HG03469 (cell line): ENCODE measurements around the gene MTOR.
A peak's percentile ranks its signal among the peaks of the same experiment; 100 is the strongest.
"Not testable (repeated sequence)": the region's sequence is repeated elsewhere in the genome, so short reads cannot be mapped to it uniquely, and the experiment has no call there.

ENCODE experiments used
- ATAC-seq: cut with Tn5 transposase; IDR thresholded peaks from one replicate; pipeline ENCODE4 v1.9.1; 2021; ENCODE audit warnings: mild to moderate bottlenecking, moderate library complexity, moderate number of reproducible peaks; ENCODE audit not compliant: unreplicated experiment

The MTOR gene

GRCh38 chr1:11068600-11069473 lies 193.5 kb downstream of the MTOR start:
- ATAC-seq = no peak

GRCh38 chr1:11067716-11068599 lies 194.4 kb downstream of the MTOR start:
- ATAC-seq = no peak

- ATAC-seq = no peak
These were observed 196.6 kb downstream of the MTOR start for GRCh38 chr1:11065796-11066195.

GRCh38 chr1:11064942-11065341 lies 197.4 kb downstream of the MTOR start:
- ATAC-seq = no peak

GRCh38 chr1:11063937-11064537 lies 198.3 kb downstream of the MTOR start:
- ATAC-seq = not testable (repeated sequence)

- no peak for ATAC-seq
These were observed 199.4 kb downstream of the MTOR start for GRCh38 chr1:11062965-11063401.

DNA sequence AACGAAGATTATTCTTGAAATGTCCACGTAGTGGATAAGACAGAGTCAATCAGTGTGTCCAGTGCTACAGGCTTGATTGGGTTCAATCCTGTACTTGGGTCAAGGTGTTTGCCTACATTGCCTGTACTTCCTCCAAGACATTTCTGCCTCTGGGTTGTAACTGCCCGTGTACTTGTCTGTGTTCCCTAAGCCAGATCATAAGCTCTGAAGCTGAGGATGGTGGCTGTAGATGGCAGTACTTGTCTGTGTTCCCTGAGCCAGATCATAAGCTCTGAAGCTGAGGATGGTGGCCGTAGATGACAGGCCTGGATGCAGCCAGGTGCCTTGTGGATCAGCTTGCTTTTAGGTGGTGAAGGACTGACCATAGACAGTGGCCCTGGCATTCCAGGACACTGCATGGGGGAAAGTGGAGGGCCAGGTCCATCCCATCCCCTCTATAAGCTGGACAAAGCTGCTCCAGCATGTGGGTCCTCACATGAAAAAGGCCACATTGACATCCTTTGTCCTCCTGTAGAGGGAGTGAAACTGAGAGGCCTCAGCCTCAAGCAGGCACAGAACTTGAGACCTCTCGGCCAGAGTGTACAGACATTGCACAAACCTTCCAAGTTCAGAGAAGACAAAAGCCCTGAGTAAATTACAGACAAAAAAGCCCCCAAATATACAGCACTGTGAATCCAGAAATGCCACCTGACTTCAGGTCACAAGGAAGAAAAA lies 200.5 kb downstream of the MTOR start:
- ATAC-seq = no peak

GRCh38 chr1:11059968-11060830 lies 202.2 kb downstream of the MTOR start, which contains the start of gene SRM:
Gene SRM, minus strand, starts transcription at chr1:11060018. Its CDS starts 75 bp downstream, at chr1:11059943.
- ATAC-seq = peak; percentile 75

- ATAC-seq = no peak
These were observed 203.0 kb downstream of the MTOR start for GRCh38 chr1:11059155-11059967.

GRCh38 chr1:11058595-11059154 lies 203.7 kb downstream of the MTOR start:
- no peak for ATAC-seq

DNA sequence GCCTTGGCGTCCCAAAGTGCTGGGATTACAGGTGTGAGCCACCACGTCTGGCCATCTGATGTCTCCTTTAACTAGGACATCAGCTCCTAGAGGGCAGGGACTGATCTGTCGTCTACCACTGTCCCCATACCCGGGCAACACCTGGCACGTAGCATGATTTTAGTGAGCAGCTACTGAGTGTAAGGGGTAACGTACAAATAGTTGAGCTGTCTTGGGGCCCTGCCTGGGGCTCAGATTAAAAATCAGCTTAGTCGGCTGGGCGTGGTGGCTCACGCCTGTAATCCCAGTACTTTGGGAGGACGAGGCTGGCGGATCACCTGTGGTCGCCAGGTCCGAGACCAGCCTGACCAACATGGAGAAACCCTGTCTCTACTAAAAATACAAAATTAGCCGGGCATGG lies 204.3 kb downstream of the MTOR start:
- no peak for ATAC-seq

GRCh38 chr1:11057477-11057876 lies 204.9 kb downstream of the MTOR start:
- ATAC-seq = no peak
